GM18505 (cell line): ENCODE results near the gene TSPEAR.
"Not testable (repeated sequence)": the region's sequence is repeated elsewhere in the genome, so short reads cannot be mapped to it uniquely, and the experiment has no call there.

Experiments used
- ATAC-seq: cut with Tn5 transposase; IDR thresholded peaks from one replicate; pipeline ENCODE4 v1.9.1; 2021; ENCODE audit not compliant: unreplicated experiment
- POLR2A ChIP-seq: IDR thresholded peaks from 4 replicates; pipeline ENCODE4 v1.6.1; 2011; ENCODE audit warnings: borderline replicate concordance; ENCODE audit not compliant: insufficient read depth, insufficient read length; ENCODE audit errors: extremely low read depth

Gene TSPEAR

DNA sequence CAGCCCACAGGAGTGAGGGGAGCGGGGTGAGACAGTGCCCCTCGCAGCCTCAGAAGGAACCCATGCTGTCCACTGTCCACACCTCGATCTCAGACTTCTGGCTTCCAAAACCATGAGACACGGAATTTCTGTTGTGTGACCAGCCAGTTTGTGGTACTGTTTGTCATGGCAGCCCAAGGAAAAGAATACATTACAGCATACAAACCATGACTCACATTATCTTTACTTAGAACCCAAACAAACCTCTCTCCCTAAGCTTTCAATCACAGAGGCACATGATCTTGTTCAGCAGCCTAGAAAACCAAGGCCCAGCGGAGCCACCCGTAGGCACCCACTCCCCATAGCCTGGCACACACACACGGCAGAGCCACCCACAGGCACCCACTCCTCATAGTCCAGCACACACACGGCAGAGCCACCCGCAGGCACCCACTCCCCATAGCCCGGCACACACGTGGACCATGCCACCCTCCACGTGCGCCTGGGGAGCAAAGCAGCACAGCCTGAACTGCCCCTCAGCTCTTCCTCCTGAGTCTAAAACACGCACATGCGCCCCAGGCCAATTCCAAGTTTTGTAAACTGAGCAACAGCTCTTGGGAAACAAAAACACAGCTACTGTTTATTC, 138.3 kb downstream of the TSPEAR start:
- no peak for TF ChIP-seq POLR2A
- no peak for ATAC-seq

DNA sequence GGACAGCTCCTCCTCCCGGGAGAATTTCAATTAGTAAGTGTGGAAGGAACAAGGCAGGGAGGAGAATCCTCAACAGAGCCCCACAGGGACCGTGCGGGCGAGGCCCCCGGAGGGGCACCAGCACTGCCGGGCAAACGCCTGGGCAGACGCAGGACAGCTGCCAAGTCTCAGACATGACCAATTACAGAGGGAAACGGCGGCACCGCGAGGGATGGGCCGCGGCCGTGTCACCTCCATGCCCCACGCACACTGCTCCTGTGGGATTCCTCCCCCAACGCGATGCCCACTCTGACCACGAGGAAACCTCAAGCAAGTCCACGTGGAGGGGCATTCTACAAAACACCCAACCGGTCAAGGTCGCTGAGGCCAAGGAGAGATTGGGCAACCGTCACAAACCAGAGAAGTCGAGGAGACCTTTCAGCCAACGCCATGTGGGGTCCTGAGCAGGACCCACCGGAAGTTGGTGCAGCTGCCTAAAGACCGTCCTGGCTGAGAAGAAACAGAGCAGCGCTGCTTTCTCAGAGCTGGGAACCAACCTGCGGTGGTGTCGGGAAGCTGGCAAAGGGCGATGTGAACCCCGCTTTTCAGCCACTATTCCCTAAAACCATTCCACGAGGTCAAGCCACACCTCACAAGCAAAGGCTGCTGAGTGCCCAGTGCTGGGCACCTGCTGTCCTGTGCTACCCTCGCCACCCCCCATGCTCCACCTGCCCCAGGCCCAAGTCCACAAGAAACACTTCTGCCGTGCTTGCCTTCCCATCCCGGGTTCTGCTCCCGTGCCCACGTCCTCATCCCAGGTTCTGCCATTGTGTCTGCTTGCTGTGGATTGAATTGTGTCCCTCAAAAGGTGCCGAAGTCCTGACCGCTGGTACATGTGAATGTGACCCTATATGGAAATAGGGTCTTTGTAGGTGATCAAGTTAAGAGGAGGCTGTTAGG, 139.3 kb downstream of the TSPEAR start:
- TF ChIP-seq POLR2A, result no peak

DNA sequence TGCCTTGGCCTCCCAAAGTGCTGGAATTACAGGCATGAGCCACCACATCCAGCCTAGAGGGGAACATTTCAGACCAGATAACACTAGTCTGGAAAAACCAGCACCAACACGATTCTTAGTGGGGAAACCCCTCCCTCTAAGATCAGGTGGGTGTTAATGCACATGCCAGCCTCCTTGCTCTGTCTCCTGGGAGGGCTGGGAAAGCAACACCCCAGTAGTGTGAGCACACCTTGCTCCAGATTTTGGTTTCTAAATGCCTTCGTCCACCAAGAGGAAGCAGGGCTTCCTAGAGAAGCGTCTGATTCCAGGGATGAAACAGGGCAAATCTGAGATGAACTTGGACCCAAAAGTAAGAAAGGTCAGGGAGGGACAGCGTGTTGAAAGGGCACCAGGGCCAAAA, 140.1 kb downstream of the TSPEAR start:
- ATAC-seq, result no peak
- TF ChIP-seq POLR2A, result no peak

More for the DNA sequence above, 139.3 kb downstream of the TSPEAR start:
- ATAC-seq, result no peak

DNA sequence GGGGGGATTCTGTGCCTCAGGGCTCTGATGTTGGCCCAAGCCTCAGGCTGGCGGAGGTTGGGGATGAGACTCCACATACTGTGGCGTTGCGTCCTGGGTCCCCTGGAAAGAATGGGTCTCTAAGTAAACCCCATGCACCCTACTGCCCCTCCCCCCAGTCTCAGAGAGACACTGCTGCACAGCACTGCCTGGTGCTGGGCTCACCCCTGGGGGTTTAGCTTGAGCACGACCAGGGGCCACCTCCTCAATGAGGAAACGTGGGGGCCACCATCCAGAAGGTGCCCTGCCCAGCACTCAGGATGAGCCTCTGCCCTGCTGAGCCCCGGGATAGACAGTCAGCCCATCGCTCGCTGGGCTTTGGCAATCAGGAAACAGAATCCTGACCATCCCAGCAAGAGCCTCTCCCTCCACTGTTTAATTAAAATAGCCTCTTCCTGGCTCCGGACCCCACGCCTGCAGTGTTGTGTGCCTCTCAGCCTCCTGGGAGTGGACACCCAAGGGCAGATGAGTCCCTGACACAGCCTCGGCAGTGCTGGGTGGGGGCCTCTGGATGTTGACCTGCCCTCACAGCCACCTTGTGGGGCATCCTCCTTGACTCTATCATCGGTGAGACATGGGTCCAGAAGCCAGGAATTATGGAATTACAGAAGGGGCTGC, 141.4 kb downstream of the TSPEAR start:
- ATAC-seq, result no peak
- no peak for TF ChIP-seq POLR2A

DNA sequence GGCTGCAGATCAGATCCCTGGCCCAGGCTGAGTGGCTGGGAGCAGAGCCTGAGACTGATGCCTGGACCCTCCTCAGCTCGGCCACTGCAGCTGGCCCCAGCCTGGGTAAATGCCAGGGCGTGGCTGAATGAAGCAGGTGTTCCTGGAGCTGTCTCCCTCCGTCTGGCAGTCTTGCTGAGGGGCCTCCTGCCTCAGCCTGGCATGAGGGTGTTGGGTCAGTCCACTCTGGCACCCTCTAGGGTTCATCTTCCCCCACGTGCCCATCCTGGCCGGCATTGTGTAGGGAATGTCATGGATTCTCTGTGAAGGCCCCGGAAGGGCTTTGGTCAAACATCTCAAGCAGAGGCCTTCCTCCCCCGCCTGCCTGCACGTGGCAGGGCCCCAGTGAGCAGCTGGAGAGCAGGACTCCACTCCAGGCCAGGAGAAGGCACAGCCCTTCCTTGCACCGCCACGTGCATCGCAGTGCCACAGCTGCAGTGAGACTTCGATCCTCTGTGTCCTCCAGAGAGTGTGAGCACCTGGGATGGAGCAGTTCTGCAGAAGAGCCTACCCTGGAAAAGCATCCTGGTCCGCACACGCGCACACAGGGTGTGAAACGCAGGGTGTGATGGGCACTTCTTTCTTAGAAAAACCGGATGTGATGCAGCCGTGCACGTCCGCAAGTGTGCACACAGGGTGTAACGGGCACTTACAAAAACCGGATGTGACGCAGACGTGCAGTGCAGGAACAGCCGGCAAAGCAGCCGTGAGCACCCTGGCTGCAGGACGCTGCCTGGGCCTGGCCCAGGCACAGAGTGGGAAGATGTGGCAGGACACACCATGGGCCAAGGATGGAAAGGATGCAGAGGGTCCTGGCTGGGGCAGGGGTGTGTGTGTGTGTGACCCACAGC, 142.5 kb downstream of the TSPEAR start:
- no peak for ATAC-seq
- TF ChIP-seq POLR2A, result no peak

DNA sequence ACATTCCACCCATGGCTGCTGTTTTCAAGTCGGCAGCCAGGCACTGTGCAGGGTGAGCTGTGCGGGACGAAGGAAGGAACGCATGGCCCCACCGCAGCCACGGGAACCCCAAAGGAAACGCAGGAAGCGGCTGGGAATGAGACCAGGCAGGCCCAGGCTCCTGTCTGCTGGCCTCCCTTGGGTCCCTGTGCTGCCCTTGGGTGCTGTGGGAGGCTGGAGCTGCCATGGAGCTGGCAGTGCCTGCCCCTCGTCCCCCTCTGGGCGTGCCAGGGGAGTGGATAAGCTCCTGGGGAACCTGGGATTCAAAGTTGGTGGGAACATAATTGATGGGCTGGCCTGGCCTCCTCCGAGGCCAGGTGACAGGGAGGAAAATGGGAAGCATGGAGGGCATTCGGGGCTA, 143.1 kb downstream of the TSPEAR start:
- TF ChIP-seq POLR2A, result no peak
- no peak for ATAC-seq

DNA sequence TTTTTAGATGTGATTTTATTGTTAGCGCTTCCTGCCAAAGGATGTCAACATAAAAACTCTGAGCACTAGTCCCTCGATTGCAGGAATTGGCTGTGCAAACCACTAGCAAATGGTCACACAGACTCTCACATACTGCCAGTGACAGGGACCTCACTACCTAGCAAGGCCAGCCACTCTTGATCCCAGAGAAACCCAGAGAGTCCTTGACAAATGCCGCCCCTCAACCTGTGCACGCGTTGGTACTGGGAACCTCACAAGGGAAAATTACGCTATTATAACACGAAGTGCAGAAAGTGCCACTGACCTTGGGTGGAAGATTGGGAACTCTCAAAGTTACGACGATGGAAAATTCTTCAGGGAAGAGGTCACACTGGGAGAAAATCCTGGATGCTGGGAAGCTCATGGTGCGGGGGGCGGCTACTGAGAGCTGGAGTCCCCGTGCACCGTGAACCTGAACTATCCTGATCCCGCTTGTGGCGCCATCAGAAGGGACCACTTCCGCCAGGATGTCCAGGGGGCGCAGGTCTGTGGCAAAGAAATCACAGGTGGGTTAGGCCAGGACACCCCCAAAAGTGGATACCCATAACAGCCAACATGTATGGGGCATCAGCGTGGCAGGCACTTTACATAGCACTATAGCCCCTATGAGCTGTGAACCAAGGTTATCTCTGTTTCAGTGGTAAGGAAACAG, 143.7 kb downstream of the TSPEAR start:
- ATAC-seq, result no peak
- no peak for TF ChIP-seq POLR2A

DNA sequence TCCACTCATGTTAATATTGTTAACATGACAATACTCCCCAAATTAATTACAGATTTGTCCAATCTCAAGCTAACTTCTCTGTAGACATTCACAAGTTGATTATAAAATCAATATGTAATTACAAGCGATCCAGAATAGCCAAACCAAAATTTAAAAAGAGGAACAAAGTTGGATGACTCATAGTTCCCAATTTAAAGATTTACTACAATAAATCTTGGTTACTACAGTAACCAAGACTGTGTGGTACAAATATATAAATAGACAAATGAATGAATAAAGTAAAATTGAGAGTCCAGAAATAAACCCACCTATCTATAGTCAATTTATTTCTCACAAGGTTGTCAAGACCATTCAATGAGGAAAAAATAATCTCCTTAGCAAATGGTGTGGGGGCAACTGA, 145.0 kb downstream of the TSPEAR start:
- no peak for TF ChIP-seq POLR2A
- no peak for ATAC-seq

DNA sequence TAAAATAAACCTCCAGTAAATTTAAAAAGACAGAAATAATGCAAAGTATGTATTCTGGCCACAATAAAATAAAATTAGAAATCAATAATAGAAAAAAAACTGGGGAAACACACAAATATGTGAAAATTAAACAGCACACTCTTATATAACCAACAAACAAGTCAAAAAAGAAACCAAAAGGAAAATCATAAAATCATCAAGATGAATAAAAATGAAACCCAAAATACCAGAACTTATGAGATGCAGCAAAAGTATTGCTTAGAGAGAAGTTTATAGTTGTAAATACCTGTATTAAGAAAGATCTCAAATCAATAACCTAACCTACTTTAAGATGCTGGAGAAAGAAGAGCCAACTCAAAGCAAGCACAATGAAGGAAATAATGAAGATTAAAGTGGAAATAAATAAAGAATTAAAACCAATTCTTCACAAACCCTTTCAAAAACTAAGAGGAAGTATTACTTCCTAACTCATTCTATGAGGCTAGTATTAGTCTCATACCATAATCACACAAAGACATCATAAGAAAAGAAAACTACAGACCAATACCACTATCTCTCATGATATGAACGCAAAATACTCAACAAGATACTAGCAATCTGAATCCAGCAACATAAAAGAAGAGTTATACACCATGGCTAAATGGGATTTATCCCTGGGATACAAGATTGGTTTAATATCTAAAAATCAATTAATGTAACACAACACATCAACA, 146.3 kb downstream of the TSPEAR start:
- ATAC-seq, result no peak
- no peak for TF ChIP-seq POLR2A

DNA sequence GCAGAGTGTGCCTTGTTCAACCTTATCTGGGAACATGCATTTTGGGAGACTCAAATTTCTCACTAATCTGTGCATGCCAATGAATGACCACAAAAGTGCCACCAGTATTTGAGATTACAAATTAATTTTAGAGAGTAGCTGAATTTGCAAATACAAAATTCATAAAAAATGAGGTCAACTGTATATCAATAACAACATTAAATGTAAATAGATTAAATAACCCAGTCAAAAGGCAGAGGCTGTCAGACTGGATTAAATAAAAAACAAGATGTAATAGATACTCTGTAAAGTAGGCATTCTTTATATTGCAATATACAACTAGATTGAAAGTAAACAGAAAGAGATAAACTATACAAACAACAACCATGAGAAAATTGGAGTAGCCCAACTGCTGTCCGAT, 147.3 kb downstream of the TSPEAR start:
- TF ChIP-seq POLR2A, result no peak
- ATAC-seq, result no peak

DNA sequence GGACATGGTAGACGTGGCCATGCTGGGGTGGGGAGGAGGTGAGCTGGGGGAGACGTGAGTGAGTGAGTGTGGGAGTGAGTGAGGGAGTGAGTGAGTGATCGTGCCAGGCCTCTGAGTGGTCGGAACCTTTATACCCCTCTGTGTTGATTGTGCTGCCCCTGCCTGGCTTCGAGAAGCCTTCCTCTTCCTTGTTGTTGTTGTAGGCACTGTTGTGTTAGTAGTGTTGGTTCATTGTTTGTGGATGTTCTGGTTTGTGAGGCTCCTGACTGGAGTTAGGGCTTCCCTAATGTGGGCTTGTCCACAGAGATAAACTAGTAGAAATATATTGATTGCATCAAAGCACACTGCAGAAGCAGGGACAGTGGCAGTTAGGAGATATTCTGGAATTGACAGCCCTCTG, 152.7 kb downstream of the TSPEAR start, which contains the start of gene KRTAP10-3:
Gene KRTAP10-3 (minus strand): TSS at position 101 of the 400 bp plus-strand sequence. CDS start 80 bp downstream, at position 21.
- ATAC-seq, result no peak
- TF ChIP-seq POLR2A, result no peak

DNA sequence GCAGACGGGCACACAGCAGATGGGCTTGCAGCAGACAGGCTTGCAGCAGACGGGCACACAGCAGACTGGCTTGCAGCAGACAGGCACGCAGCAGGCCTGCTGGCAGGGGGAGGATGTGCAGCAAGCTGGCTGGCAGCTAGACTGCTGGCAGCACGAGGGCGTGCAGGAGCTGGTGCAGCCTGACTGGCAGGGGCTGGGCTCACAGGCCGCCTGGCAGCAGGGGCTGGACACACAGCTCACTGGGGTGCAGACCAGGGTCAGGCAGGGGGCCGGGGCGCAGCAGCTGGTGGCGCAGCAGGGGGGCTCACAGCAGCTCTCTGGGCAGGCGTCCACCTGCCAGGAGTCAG, 153.1 kb downstream of the TSPEAR start:
- ATAC-seq, result not testable (repeated sequence)
